ENCODE measurements around the gene PRR20G.

DNA sequence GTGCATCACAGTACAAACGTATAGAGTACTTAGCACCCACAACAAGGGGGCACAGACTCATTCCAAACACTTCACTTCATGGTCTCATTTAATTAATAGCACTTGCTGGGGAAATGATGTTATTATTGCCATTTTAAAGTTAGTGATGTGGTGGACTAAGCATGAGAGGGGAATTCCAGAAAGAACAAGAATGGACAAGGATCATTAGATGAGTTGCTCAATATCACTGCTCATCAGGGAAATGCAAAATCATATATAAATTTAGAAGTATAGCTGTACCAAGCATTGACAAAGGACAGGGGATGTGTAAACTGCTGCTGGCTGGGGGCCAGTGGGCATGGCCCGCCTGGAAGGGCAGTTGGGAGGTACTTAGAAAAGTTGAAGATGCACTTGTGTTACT is 14.6 kb downstream of the PRR20G start:
- TF ChIP-seq, protein P1, sequence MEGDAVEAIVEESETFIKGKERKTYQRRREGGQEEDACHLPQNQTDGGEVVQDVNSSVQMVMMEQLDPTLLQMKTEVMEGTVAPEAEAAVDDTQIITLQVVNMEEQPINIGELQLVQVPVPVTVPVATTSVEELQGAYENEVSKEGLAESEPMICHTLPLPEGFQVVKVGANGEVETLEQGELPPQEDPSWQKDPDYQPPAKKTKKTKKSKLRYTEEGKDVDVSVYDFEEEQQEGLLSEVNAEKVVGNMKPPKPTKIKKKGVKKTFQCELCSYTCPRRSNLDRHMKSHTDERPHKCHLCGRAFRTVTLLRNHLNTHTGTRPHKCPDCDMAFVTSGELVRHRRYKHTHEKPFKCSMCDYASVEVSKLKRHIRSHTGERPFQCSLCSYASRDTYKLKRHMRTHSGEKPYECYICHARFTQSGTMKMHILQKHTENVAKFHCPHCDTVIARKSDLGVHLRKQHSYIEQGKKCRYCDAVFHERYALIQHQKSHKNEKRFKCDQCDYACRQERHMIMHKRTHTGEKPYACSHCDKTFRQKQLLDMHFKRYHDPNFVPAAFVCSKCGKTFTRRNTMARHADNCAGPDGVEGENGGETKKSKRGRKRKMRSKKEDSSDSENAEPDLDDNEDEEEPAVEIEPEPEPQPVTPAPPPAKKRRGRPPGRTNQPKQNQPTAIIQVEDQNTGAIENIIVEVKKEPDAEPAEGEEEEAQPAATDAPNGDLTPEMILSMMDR (conservative IDR thresholded peaks at IDR 0.05; ENCODE audit: low read length): no peak
- TF ChIP-seq EZH2phosphoT487 (IDR thresholded peaks at IDR 0.05; ENCODE audit: borderline replicate concordance, low read depth, low read length): no peak
